ENCODE results near the gene GAPVD1. TPM values are rescaled to one million over a fixed set of nuclear protein-coding genes. Genes with fewer than 3 reads are reported as not detected.
"Not testable (repeated sequence)": the region's sequence is repeated elsewhere in the genome, so short reads cannot be mapped to it uniquely, and the experiment has no call there.

GAPVD1 gene
- total RNA-seq, 1 experiment from 2014 or later, result 70.3 TPM

GRCh38 chr9:125233678-125234077, 27.9 kb upstream of the GAPVD1 start:
- Histone ChIP-seq H3K36me3 (ENCODE audit: low read depth) (peaks cover 34% of the 10 kb centered on the region), H3K27me3 (ENCODE audit: insufficient read depth, low read depth) (no peaks in the 10 kb centered on the region), H3F3A (ENCODE audit: insufficient read depth, low read depth) (peaks cover 62% of the 10 kb centered on the region), H2AFZ (no peak overlapping the region), H3K4me3 (no peak overlapping the region), H3K9me3 (ENCODE audit: insufficient read depth, low read depth) (no peaks in the 10 kb centered on the region), H3K79me2 (ENCODE audit: low read depth) (peaks cover 35% of the 10 kb centered on the region), H3K4me1 (replicated peaks; ENCODE audit: insufficient read depth) (peaks cover 27% of the 10 kb centered on the region), H3K4me2 (no peak overlapping the region), H4K20me1 (ENCODE audit: insufficient read depth) (peaks cover 41% of the 10 kb centered on the region), H3K27ac (peak overlapping the region; percentile 30), H3K9me2 (ENCODE audit: insufficient read depth) (no peaks in the 10 kb centered on the region)
- POLR2A ChIA-PET (ENCODE audit: unreplicated experiment), result interaction anchor here (0.6 kb wide), 1 partner anchor 89 kb away, joined by 16 read pairs; no protein-coding TSS in a partner anchor
- intact Hi-C loops (cut with micrococcal nuclease; ENCODE audit: unreplicated experiment), result no loop called here
- CTCF ChIA-PET, result no interaction called here
- DNase-seq, result peak in 1 of 2 experiments; percentile 67
- TF ChIP-seq EZH2 (IDR thresholded peaks at IDR 0.05; ENCODE audit: low read depth) (no peak), CTCF (conservative IDR thresholded peaks at IDR 0.05) (no peak)
- BruUV-seq (replicated peaks), result no TSS peak

- H3K9me3 ChIP-seq (ENCODE audit: insufficient read depth, low read depth); BruUV-seq (replicated peaks); H2AFZ ChIP-seq; H3K9me2 ChIP-seq (ENCODE audit: insufficient read depth); DNase-seq; intact Hi-C loops (cut with micrococcal nuclease; ENCODE audit: unreplicated experiment); H3K27me3 ChIP-seq (ENCODE audit: insufficient read depth, low read depth); H3K4me3 ChIP-seq; CTCF ChIA-PET; H3K4me2 ChIP-seq: not testable (repeated sequence)
- Histone ChIP-seq H3K36me3 (ENCODE audit: low read depth) (peaks cover 38% of the 10 kb centered on the region), H3K27ac (peak overlapping the region; percentile 30), H3F3A (ENCODE audit: insufficient read depth, low read depth) (peaks cover 65% of the 10 kb centered on the region), H3K4me1 (replicated peaks; ENCODE audit: insufficient read depth) (peaks cover 31% of the 10 kb centered on the region), H3K79me2 (ENCODE audit: low read depth) (peaks cover 39% of the 10 kb centered on the region), H4K20me1 (ENCODE audit: insufficient read depth) (peaks cover 45% of the 10 kb centered on the region)
- POLR2A ChIA-PET (ENCODE audit: unreplicated experiment), result interaction anchor here (0.5 to 0.6 kb wide), 2 partner anchors 89 to 1586 kb away, joined by 4 to 16 read pairs; no protein-coding TSS in a partner anchor
These were observed 27.5 kb upstream of the GAPVD1 start for GRCh38 chr9:125234099-125234498.

- peaks cover 36% of the 10 kb centered on the region for H3K4me1 ChIP-seq (replicated peaks; ENCODE audit: insufficient read depth)
- peak overlapping the region; percentile 92; the same call in 1 of the 2 replicates for H3K4me3 ChIP-seq
- BruUV-seq (replicated peaks), result no TSS peak
- H2AFZ ChIP-seq, result no peak overlapping the region
- no peak for DNase-seq
- H3K27ac ChIP-seq, result peak overlapping the region; percentile 7
- peaks cover 53% of the 10 kb centered on the region for H3K36me3 ChIP-seq (ENCODE audit: low read depth)
- ChIA-PET POLR2A (ENCODE audit: unreplicated experiment) (no interaction called here), CTCF (no interaction called here)
- no peaks in the 10 kb centered on the region for H3K9me3 ChIP-seq (ENCODE audit: insufficient read depth, low read depth)
- no peaks in the 10 kb centered on the region for H3K9me2 ChIP-seq (ENCODE audit: insufficient read depth)
- peak overlapping the region; percentile 95 for H3K4me2 ChIP-seq
- peaks cover 58% of the 10 kb centered on the region for H3K79me2 ChIP-seq (ENCODE audit: low read depth)
- H3K27me3 ChIP-seq (ENCODE audit: insufficient read depth, low read depth), result no peaks in the 10 kb centered on the region
- peaks cover 76% of the 10 kb centered on the region for H3F3A ChIP-seq (ENCODE audit: insufficient read depth, low read depth)
- TF ChIP-seq CTCF (conservative IDR thresholded peaks at IDR 0.05), result no peak
- TF ChIP-seq EZH2 (IDR thresholded peaks at IDR 0.05; ENCODE audit: low read depth), result no peak
- intact Hi-C loops (cut with micrococcal nuclease; ENCODE audit: unreplicated experiment), result no loop called here
- peaks cover 64% of the 10 kb centered on the region for H4K20me1 ChIP-seq (ENCODE audit: insufficient read depth)
These were observed 25.7 kb upstream of the GAPVD1 start for GRCh38 chr9:125235804-125236519.

- H2AFZ ChIP-seq; BruUV-seq (replicated peaks); H3K9me3 ChIP-seq (ENCODE audit: insufficient read depth, low read depth); DNase-seq; H3K27me3 ChIP-seq (ENCODE audit: insufficient read depth, low read depth); intact Hi-C loops (cut with micrococcal nuclease; ENCODE audit: unreplicated experiment); H3K9me2 ChIP-seq (ENCODE audit: insufficient read depth): not testable (repeated sequence)
- Histone ChIP-seq H3F3A (ENCODE audit: insufficient read depth, low read depth) (peaks cover 76% of the 10 kb centered on the region), H3K79me2 (ENCODE audit: low read depth) (peaks cover 60% of the 10 kb centered on the region), H3K36me3 (ENCODE audit: low read depth) (peaks cover 53% of the 10 kb centered on the region), H3K27ac (peak overlapping the region; percentile 7), H3K4me2 (peak overlapping the region; percentile 95), H3K4me3 (peak overlapping the region; percentile 92; the same call in 1 of the 2 replicates), H3K4me1 (replicated peaks; ENCODE audit: insufficient read depth) (peaks cover 36% of the 10 kb centered on the region), H4K20me1 (ENCODE audit: insufficient read depth) (peaks cover 64% of the 10 kb centered on the region)
- ChIA-PET CTCF (interaction anchor here (0.7 kb wide), 1 partner anchor 92 kb away, joined by 3 read pairs; no protein-coding TSS in a partner anchor), POLR2A (ENCODE audit: unreplicated experiment) (interaction anchor here (0.6 kb wide), 1 partner anchor 33 kb away, joined by 11 read pairs; no protein-coding TSS in a partner anchor)
These were observed 25.0 kb upstream of the GAPVD1 start for GRCh38 chr9:125236520-125237159.
